LoVo (cell line): ENCODE results near the gene UMOD.
A peak's percentile ranks its signal among the peaks of the same experiment; 100 is the strongest.

Source experiments
- DNase-seq: peaks from one replicate; pipeline ENCODE4 v3.0.0-alpha.2; 2016; ENCODE audit warnings: low spot score

UMOD gene

DNA sequence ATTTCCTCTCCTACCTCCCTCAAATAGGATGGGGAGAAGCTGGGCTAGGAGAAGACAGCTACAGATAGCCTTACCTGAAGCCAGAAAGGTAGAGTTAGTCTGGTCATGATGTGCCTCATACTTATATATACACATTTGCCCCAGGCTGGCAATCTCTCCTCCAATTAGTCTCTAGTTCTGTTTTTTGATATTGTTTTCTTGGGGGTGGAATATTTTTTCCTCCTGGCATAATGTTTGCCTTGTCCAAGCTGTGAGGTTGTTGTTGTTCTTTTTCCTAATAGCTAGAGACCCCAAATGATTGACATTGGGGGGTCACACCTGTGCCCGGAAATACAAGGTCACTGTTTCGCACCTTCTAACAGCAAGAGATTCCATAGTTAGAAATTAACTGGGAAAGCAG is at the start of gene UMOD:
Gene UMOD, minus strand, starts transcription at position 101 of the 400 bp plus-strand sequence. CDS start 1,978 bp downstream, outside the sequence.
- DNase-seq, result no peak

DNA sequence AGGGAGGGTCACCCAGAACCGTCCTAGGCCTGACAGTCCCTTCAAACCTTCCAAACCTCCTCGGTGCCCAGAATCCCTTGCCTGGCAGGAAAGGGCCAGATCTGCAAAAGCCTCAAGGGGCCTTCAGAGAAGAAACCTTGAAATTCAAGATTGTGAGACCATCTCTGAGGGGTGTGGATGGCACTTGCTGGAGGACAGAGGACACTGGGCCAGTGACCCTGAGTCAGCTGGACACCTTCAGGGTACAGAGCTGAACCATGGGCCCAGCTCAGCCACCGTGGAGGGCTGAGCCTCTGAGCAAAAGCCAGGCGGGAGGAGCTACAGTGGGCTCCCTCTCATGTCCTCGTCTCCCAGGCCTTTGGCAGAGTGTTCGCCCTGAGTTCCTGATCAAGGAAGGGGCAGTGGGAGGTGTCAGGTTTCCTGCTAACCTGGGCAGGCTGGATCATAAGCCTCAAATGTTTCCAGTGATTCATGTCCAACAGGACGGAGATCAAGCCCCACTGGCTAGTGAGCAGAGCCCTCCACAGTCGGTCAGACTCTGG is 49.0 kb upstream of the UMOD start:
- DNase-seq, result no peak

DNA sequence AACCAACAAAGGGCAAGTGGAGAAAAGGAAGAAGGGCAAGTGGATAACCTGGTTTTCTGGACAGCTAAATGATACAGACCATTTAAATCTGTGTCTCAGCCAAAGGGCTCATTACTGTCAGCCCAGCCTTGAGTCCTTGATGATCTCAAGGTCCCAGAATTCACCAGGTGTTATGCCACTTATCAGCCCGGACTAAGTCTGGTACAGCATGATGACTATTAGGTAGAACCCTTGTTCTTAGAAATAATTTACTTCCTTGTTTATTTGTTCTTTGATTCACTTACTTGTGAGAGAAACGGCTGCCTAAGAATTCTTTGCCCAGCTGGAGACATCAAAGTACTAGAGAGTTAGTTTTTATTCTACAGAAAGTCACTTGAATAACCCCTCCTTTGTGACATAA is 48.6 kb upstream of the UMOD start:
- DNase-seq, result no peak

- no peak for DNase-seq
Measured at GRCh38 chr16:20399185-20399584, 46.7 kb upstream of the UMOD start.

- DNase-seq, result no peak
Measured at GRCh38 chr16:20398603-20399002, 46.1 kb upstream of the UMOD start.

- DNase-seq, result no peak
Measured at GRCh38 chr16:20397468-20398074, 45.1 kb upstream of the UMOD start.

GRCh38 chr16:20396846-20397467 is 44.4 kb upstream of the UMOD start:
- no peak for DNase-seq

DNA sequence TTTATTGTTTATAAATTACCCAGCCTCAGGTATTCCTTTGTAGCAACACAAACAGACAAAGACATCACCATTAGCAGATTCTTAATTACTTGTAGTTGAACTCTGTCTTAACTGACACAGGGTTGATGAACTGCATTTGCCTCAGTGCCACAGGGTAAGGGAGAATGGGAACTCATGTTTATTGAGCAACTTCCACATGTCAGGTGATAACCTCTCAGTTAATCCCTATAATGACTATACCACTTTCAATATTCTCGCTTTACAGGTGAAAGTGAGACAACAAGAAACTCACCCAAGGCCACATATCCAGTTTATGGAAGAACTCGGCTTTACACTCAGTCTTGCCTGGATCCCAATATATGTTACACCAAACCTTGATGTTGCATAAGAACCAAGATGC is 43.4 kb upstream of the UMOD start:
- DNase-seq, result no peak

GRCh38 chr16:20393801-20394577 is 41.5 kb upstream of the UMOD start:
- no peak for DNase-seq

DNA sequence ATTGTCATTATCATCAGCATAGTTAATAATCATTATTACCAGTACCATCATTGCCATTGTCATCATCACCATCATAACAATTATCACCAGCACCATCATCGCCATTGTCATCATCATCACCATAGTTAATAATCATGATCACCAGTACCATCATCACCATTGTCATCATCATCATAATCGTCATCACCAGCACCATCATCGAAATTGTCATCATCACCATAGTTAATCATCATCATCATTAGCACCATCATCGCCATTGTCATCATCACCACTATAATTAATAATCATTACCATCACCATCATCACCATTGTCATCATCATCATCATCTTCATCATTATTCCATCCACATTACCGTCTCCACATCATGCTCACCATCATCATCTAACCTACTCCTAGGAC is 38.5 kb upstream of the UMOD start:
- no peak for DNase-seq

DNA sequence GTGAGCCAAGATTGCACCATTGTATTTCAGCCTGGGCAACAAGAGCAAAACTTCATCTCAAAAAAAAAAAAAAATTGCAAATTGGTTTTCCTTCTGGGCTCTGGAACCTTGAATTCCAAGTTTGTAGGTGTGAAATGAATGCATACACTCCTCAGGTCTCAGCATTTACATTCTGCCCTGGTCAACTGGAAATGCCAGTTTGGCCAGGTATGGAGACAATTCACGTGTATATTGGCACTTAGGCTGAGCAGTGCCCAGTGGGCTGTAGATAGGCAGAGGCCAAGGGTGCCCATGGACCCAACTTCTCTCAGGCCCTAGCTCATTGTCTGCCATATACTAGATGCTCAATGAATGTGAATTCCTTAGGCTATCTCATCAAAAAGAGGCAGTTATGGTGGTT is 36.3 kb upstream of the UMOD start:
- no peak for DNase-seq

- no peak for DNase-seq
Measured at GRCh38 chr16:20387978-20388377, 35.5 kb upstream of the UMOD start.

GRCh38 chr16:20385844-20386832 is 33.6 kb upstream of the UMOD start:
- peak; percentile 47 for DNase-seq

DNA sequence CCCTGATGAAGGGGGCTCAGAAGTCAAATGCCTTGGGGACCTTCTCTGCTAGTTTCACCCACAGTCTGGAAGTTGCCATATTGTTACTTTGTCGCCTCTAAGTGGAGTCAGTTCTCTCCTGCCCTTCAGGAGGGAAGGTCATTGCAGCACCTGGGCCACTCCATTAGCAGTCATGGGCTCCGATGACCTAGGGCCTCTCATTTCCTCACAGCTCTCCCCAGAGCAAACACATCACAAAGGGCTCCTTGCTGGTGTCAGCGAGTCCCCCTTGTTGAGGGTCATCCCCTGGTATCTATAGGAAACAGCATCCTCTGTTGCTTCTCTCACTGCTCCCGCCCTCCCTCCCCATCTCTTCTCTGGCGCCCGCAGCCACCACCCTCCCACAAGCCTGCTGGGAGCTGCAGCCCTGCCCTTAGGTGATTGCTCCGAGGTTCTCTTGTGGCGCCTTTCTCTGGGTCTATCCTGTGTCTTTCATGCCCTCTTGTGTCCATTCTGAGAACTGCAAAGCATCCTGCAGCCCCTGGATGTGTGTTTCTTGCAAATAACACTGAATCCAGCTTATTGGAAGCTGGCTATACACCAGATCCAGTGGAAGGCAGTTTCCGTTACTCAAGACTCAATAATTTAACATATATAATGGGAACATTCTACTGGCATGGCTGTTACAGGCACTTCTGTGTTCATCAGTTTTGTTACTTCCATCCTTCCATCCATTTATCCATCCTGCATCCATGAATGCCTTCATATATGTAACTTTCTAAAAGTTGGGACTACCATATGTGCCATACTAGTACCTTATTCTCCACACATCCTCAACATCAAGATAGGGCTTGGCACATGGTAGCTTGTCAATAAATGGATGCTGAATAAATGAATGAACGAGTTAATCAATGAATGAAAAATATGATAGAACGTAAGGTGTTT is 30.9 kb upstream of the UMOD start:
- peak; percentile 57 for DNase-seq

GRCh38 chr16:20382202-20382948 is 29.9 kb upstream of the UMOD start:
- DNase-seq, result no peak

DNA sequence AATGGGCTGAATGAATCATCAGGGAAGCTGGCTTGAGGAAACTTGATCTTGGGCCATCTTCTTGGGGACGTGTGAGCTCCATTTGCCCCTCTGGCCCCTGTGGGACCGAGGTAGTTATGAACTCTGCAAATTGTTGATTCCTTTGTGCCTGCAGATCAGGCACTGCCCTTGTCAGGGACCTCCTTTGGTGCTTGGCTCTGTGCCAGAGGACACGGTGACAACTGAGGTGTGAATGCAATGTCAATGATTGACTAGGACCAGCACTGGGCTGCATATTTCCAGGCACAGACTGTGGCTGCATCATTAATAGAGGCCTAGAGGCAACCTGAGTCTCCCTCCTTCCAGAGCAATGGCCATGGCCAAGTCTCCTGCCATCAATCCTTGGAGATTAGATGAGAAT is 28.3 kb upstream of the UMOD start:
- DNase-seq, result no peak

GRCh38 chr16:20377181-20377580 is 24.7 kb upstream of the UMOD start:
- DNase-seq, result no peak

GRCh38 chr16:20372701-20373100 is 20.2 kb upstream of the UMOD start:
- no peak for DNase-seq

GRCh38 chr16:20369452-20370054 is 17.0 kb upstream of the UMOD start:
- no peak for DNase-seq

- DNase-seq, result no peak
Measured at GRCh38 chr16:20364051-20364450, 11.5 kb upstream of the UMOD start.
